Bronchial epithelial cell (primary cell): ENCODE data around the gene TP53RK. TPM values are rescaled to one million over a fixed set of nuclear protein-coding genes. Genes with fewer than 3 reads are reported as not detected.
A peak's percentile ranks its signal among the peaks of the same experiment; 100 is the strongest.

Experiments used
- DNase-seq: peaks from one replicate; pipeline ENCODE4 v3.0.0-alpha.2; 2010; ENCODE audit warnings: low read depth
- FAIRE-seq: peaks from 2 replicates; lab custom pipeline; 2011; peaks lifted over from hg19 to GRCh38; lab: Jason Lieb, UNC
- H3K27me3 ChIP-seq: 2 replicates; pipeline ENCODE4 v1.5.1; 2011; ENCODE audit warnings: low read length; ENCODE audit not compliant: control insufficient read depth, insufficient read depth
- H3K36me3 ChIP-seq: 2 replicates; pipeline ENCODE4 v1.5.1; 2011; ENCODE audit warnings: low read length; ENCODE audit not compliant: control insufficient read depth, insufficient read depth
- H3K4me3 ChIP-seq: 2 replicates; pipeline ENCODE4 v1.5.1; 2011; ENCODE audit warnings: mild to moderate bottlenecking, low read depth, low read length, control low read depth
- CTCF ChIP-seq: IDR thresholded peaks from 2 replicates; pipeline ENCODE4 v1.5.1; 2011; ENCODE audit warnings: mild to moderate bottlenecking, moderate library complexity, low read length, control low read depth, inconsistent platforms; ENCODE audit not compliant: insufficient read depth, severe bottlenecking
- total RNA-seq: library from RNA; depleted of rRNA; stranded (reverse); fragments of >200 nt; gene quantifications from 2 replicates; pipeline ENCODE4 v1.2.1, GENCODE V29; 2014

The TP53RK gene
- total RNA-seq, 1 donor from 2014 or later: 19.0 TPM

- H3K36me3 ChIP-seq: no peaks in the 10 kb centered on the region
- no peak overlapping the region for H3K4me3 ChIP-seq
- no peak for FAIRE-seq
- TF ChIP-seq CTCF: no peak
- no peaks in the 10 kb centered on the region for H3K27me3 ChIP-seq
- no peak for DNase-seq
These were observed 17.2 kb downstream of the TP53RK start for GRCh38 chr20:46671866-46672542.

GRCh38 chr20:46670585-46671584 is 18.4 kb downstream of the TP53RK start:
- TF ChIP-seq CTCF: no peak
- no peak for FAIRE-seq
- Histone ChIP-seq H3K36me3 (no peaks in the 10 kb centered on the region), H3K27me3 (no peaks in the 10 kb centered on the region), H3K4me3 (no peak overlapping the region)
- DNase-seq: no peak

GRCh38 chr20:46670228-46670584 is 19.0 kb downstream of the TP53RK start:
- DNase-seq (no peak), FAIRE-seq (no peak)
- Histone ChIP-seq H3K36me3 (no peaks in the 10 kb centered on the region), H3K27me3 (no peaks in the 10 kb centered on the region), H3K4me3 (no peak overlapping the region)
- no peak for TF ChIP-seq CTCF

- H3K4me3 ChIP-seq: no peak overlapping the region
- FAIRE-seq (no peak), DNase-seq (peak; percentile 73)
These were observed 22.3 kb downstream of the TP53RK start for GRCh38 chr20:46666818-46667515.

GRCh38 chr20:46666306-46666705 is 22.9 kb downstream of the TP53RK start:
- FAIRE-seq: no peak
- H3K36me3 ChIP-seq: no peaks in the 10 kb centered on the region
- no peak for DNase-seq
- H3K27me3 ChIP-seq: no peaks in the 10 kb centered on the region
- H3K4me3 ChIP-seq: no peak overlapping the region
- no peak for TF ChIP-seq CTCF

More at GRCh38 chr20:46666818-46667515, 22.3 kb downstream of the TP53RK start:
- no peak for TF ChIP-seq CTCF
- Histone ChIP-seq H3K36me3 (no peaks in the 10 kb centered on the region), H3K27me3 (no peaks in the 10 kb centered on the region)
